Mesodermal cell (in vitro differentiated cells): ENCODE results near the gene HOMER1.

Experiments
- H3K27ac ChIP-seq: 2 replicates; pipeline ENCODE4 v1.7.0; 2013; ENCODE audit warnings: mild to moderate bottlenecking, low read depth, low read length, moderate library complexity; ENCODE audit not compliant: severe bottlenecking
- H3K36me3 ChIP-seq: 2 replicates; pipeline ENCODE4 v1.7.1; 2013; ENCODE audit warnings: mild to moderate bottlenecking, low read length, moderate library complexity; ENCODE audit not compliant: control insufficient read depth, insufficient read depth
- H3K4me1 ChIP-seq: one replicate; pipeline ENCODE4 v1.7.1; 2013; ENCODE audit warnings: mild to moderate bottlenecking, low read length; ENCODE audit not compliant: insufficient read depth, control insufficient read depth, poor library complexity, severe bottlenecking
- H3K4me3 ChIP-seq: 2 replicates; pipeline ENCODE4 v1.7.0; 2013; ENCODE audit warnings: low read length, control low read depth, mild to moderate bottlenecking; ENCODE audit not compliant: insufficient read depth, poor library complexity, severe bottlenecking; ENCODE audit errors: extremely low read depth
- H3K9me3 ChIP-seq: 2 replicates; pipeline ENCODE4 v1.7.1; 2013; ENCODE audit warnings: mild to moderate bottlenecking, low read length, moderate library complexity; ENCODE audit not compliant: control insufficient read depth
- WGBS, 2 experiments: methylation state at CpG; one replicate each; pipeline ENCODE4 v1.1.5; 2013; ENCODE audit warnings: missing lambda C conversion rate in 2 of 2; ENCODE audit not compliant: insufficient coverage in 2 of 2; 5-methylcytosine and 5-hydroxymethylcytosine counted together

HOMER1 gene

GRCh38 chr5:79418276-79418675 is 95.7 kb downstream of the HOMER1 start:
- H3K27ac ChIP-seq, result no peak overlapping the region
- 94 to 100% methylated on average over 3 to 4 of the region's 5 CpGs for WGBS, 2 experiments
- no peaks in the 10 kb centered on the region for H3K4me1 ChIP-seq
- H3K4me3 ChIP-seq, result no peak overlapping the region
- peaks cover 4% of the 10 kb centered on the region for H3K36me3 ChIP-seq
- H3K9me3 ChIP-seq, result no peaks in the 10 kb centered on the region

- H3K4me3 ChIP-seq, result no peak overlapping the region
- no peaks in the 10 kb centered on the region for H3K9me3 ChIP-seq
- WGBS, 2 experiments, result no CpG with 5 or more reads among the region's 1 CpG
- H3K36me3 ChIP-seq, result peaks cover 4% of the 10 kb centered on the region
- no peaks in the 10 kb centered on the region for H3K4me1 ChIP-seq
- no peak overlapping the region for H3K27ac ChIP-seq
Observed at GRCh38 chr5:79417495-79417894, 96.4 kb downstream of the HOMER1 start.

- 80 to 100% methylated on average over 1 of the region's 2 CpGs for WGBS, 2 experiments
Observed at GRCh38 chr5:79416499-79416898, 97.4 kb downstream of the HOMER1 start.

GRCh38 chr5:79413112-79413511 is 100.8 kb downstream of the HOMER1 start:
- H3K9me3 ChIP-seq, result peaks cover 11% of the 10 kb centered on the region

More at GRCh38 chr5:79416499-79416898, 97.4 kb downstream of the HOMER1 start:
- H3K9me3 ChIP-seq, result no peaks in the 10 kb centered on the region
- no peak overlapping the region for H3K4me3 ChIP-seq
- no peak overlapping the region for H3K27ac ChIP-seq
- no peaks in the 10 kb centered on the region for H3K4me1 ChIP-seq
- peaks cover 4% of the 10 kb centered on the region for H3K36me3 ChIP-seq

GRCh38 chr5:79408028-79408427 is 105.9 kb downstream of the HOMER1 start:
- peaks cover 4% of the 10 kb centered on the region for H3K36me3 ChIP-seq
- no peaks in the 10 kb centered on the region for H3K4me1 ChIP-seq
- H3K4me3 ChIP-seq, result no peak overlapping the region
- H3K9me3 ChIP-seq, result peaks cover 11% of the 10 kb centered on the region
- H3K27ac ChIP-seq, result no peak overlapping the region

More at GRCh38 chr5:79413112-79413511, 100.8 kb downstream of the HOMER1 start:
- no peak overlapping the region for H3K4me3 ChIP-seq
- no peaks in the 10 kb centered on the region for H3K4me1 ChIP-seq
- no peak overlapping the region for H3K27ac ChIP-seq
- peaks cover 9% of the 10 kb centered on the region for H3K36me3 ChIP-seq

GRCh38 chr5:79407591-79407990 is 106.3 kb downstream of the HOMER1 start:
- Histone ChIP-seq H3K4me3 (no peak overlapping the region), H3K9me3 (peaks cover 11% of the 10 kb centered on the region), H3K27ac (no peak overlapping the region), H3K4me1 (no peaks in the 10 kb centered on the region), H3K36me3 (peaks cover 4% of the 10 kb centered on the region)
- 100% methylated on average over 1 of the region's 1 CpG; no CpG with 5 or more reads in 1 of the 2 experiments for WGBS, 2 experiments

- Histone ChIP-seq H3K9me3 (no peaks in the 10 kb centered on the region), H3K4me1 (no peaks in the 10 kb centered on the region), H3K4me3 (no peak overlapping the region), H3K27ac (no peak overlapping the region), H3K36me3 (peaks cover 5% of the 10 kb centered on the region)
- 67 to 84% methylated on average over 3 to 5 of the region's 5 CpGs for WGBS, 2 experiments
Observed at GRCh38 chr5:79401216-79401615, 112.7 kb downstream of the HOMER1 start.

- Histone ChIP-seq H3K4me1 (no peaks in the 10 kb centered on the region), H3K27ac (no peak overlapping the region), H3K36me3 (peaks cover 10% of the 10 kb centered on the region), H3K9me3 (no peaks in the 10 kb centered on the region), H3K4me3 (no peak overlapping the region)
- 80 to 92% methylated on average over 1 of the region's 1 CpG for WGBS, 2 experiments
Observed at GRCh38 chr5:79399046-79399445, 114.9 kb downstream of the HOMER1 start.

- Histone ChIP-seq H3K36me3 (peaks cover 11% of the 10 kb centered on the region), H3K27ac (no peak overlapping the region), H3K4me1 (no peaks in the 10 kb centered on the region), H3K4me3 (no peak overlapping the region), H3K9me3 (no peaks in the 10 kb centered on the region)
- WGBS, 2 experiments, result no CpG with 5 or more reads among the region's 1 CpG
Observed at GRCh38 chr5:79397080-79397479, 116.9 kb downstream of the HOMER1 start.

- no peaks in the 10 kb centered on the region for H3K9me3 ChIP-seq
- H3K4me1 ChIP-seq, result no peaks in the 10 kb centered on the region
- H3K27ac ChIP-seq, result no peak overlapping the region
- H3K4me3 ChIP-seq, result no peak overlapping the region
- peaks cover 12% of the 10 kb centered on the region for H3K36me3 ChIP-seq
Observed at GRCh38 chr5:79396265-79396664, 117.7 kb downstream of the HOMER1 start.

GRCh38 chr5:79395296-79395695 is 118.6 kb downstream of the HOMER1 start:
- H3K9me3 ChIP-seq, result no peaks in the 10 kb centered on the region
- peaks cover 9% of the 10 kb centered on the region for H3K36me3 ChIP-seq
- WGBS, 2 experiments, result 83% methylated on average over 1 of the region's 3 CpGs; no CpG with 5 or more reads in 1 of the 2 experiments
- no peak overlapping the region for H3K4me3 ChIP-seq
- no peak overlapping the region for H3K27ac ChIP-seq
- no peaks in the 10 kb centered on the region for H3K4me1 ChIP-seq

GRCh38 chr5:79392776-79393175 is 121.2 kb downstream of the HOMER1 start:
- WGBS, 2 experiments, result no CpG with 5 or more reads among the region's 2 CpGs
- Histone ChIP-seq H3K36me3 (peaks cover 14% of the 10 kb centered on the region), H3K27ac (no peak overlapping the region), H3K4me3 (no peak overlapping the region), H3K4me1 (no peaks in the 10 kb centered on the region), H3K9me3 (no peaks in the 10 kb centered on the region)
